Suprapubic skin (tissue), 3 donors: ENCODE measurements around the gene ARHGAP18.

Experiments used
- POLR2AphosphoS5 ChIP-seq, 3 donors: sonication (generic); formaldehyde crosslinking; IDR thresholded peaks; one replicate each; pipeline ENCODE4 v1.6.1; 2017; ENCODE audit warnings: antibody characterized with exemption in 3 of 3
- TF ChIP-seq, protein P1 (sequence below), 2 donors: fragments of 200-600 bp in 1 of 2; fragments of 450-650 bp in 1 of 2; sonication (generic) in 1 of 2; IDR thresholded peaks; one replicate each; pipeline ENCODE4 v1.5.1; 2016 to 2019; ENCODE audit warnings: antibody characterized with exemption in 2 of 2, mild to moderate bottlenecking in 1 of 2, moderate library complexity in 1 of 2

DNA sequence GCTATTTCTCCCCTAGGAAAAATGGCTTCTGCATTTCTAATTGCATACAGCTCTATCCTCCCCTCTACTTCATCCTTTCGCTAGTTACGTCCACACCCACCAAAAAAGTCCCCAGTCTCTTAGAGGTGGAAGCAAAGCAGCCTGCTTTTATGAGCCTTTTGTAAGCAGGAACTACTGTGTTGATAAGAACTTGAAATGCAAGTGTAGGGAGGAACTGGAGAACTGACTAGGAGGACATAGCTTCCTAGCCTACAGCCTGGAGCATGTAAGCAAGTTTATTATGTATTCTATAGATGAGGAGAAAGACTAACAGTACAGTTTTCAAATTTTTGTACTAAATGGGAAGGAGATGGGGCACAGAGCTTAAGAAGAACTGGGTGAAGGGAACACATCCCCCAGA lies 10.3 kb downstream of the ARHGAP18 start:
- TF ChIP-seq, protein P1, sequence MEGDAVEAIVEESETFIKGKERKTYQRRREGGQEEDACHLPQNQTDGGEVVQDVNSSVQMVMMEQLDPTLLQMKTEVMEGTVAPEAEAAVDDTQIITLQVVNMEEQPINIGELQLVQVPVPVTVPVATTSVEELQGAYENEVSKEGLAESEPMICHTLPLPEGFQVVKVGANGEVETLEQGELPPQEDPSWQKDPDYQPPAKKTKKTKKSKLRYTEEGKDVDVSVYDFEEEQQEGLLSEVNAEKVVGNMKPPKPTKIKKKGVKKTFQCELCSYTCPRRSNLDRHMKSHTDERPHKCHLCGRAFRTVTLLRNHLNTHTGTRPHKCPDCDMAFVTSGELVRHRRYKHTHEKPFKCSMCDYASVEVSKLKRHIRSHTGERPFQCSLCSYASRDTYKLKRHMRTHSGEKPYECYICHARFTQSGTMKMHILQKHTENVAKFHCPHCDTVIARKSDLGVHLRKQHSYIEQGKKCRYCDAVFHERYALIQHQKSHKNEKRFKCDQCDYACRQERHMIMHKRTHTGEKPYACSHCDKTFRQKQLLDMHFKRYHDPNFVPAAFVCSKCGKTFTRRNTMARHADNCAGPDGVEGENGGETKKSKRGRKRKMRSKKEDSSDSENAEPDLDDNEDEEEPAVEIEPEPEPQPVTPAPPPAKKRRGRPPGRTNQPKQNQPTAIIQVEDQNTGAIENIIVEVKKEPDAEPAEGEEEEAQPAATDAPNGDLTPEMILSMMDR (IDR thresholded peaks at IDR 0.05): no peak
- TF ChIP-seq POLR2AphosphoS5 (IDR thresholded peaks at IDR 0.05): no peak
